HL-60 (cell line): ENCODE measurements around the gene TOB1.
"Not testable (repeated sequence)": the region's sequence is repeated elsewhere in the genome, so short reads cannot be mapped to it uniquely, and the experiment has no call there.

ENCODE experiments used
- CTCF ChIP-seq: IDR thresholded peaks from one replicate; pipeline ENCODE4 v1.5.1; 2011; ENCODE audit warnings: low read length, control low read depth, inconsistent platforms; ENCODE audit not compliant: insufficient read depth
- REST ChIP-seq: IDR thresholded peaks from 2 replicates; pipeline ENCODE4 v1.6.1; 2012; ENCODE audit warnings: low read depth; ENCODE audit not compliant: insufficient replicate concordance

- TF ChIP-seq REST, CTCF: not testable (repeated sequence)
Observed at GRCh38 chr17:50859727-50860126, 6.4 kb downstream of the TOB1 start.
